OCI-LY1 (cell line): ENCODE measurements around the gene CAMTA1.

ENCODE experiments used
- EZH2 ChIP-seq: fragments of 200-600 bp; sonication (generic), shearing (Covaris generic); IDR thresholded peaks from 2 replicates; pipeline ENCODE4 v1.8.0; 2017; ENCODE audit warnings: borderline replicate concordance, mixed run types, mild to moderate bottlenecking, antibody characterized with exemption, low read length, moderate library complexity, mixed read lengths
- TF ChIP-seq, protein P1 (sequence below): fragments of 200-600 bp; sonication (generic), shearing (Covaris generic); IDR thresholded peaks from 2 replicates; pipeline ENCODE4 v1.5.1; 2017; ENCODE audit warnings: mild to moderate bottlenecking, antibody characterized with exemption, low read length, moderate library complexity, mixed read lengths

DNA sequence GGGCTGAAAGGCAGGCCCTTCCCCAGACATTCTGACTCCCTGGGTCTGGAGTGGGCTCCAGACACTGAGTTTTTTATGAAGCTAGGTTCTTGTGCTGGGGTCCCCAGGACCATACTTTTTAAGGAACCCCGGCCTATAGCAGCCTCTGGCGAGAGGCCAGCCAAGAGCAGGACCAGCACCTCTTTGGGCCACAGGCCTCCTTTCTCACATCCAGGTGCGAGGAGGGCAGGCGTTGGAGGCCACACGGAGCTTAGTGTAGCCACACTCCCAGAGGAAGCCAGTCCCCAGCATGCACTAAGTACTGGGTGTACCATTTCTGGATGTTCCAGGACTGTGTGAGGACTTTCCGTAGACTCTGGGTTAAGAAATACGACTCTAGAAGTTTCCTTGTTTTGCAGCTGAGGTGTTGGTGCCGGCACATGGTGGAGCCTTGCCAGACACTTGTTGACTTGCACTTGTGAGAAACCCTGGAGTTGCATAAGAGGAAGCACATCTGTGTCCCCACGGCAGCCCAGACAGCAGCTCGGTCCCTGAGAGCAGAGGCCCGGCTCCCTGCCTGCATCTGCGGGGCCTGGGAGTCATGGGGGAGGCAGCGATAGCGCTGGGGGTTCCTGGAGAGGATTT is 863.6 kb downstream of the CAMTA1 start:
- TF ChIP-seq, protein P1, sequence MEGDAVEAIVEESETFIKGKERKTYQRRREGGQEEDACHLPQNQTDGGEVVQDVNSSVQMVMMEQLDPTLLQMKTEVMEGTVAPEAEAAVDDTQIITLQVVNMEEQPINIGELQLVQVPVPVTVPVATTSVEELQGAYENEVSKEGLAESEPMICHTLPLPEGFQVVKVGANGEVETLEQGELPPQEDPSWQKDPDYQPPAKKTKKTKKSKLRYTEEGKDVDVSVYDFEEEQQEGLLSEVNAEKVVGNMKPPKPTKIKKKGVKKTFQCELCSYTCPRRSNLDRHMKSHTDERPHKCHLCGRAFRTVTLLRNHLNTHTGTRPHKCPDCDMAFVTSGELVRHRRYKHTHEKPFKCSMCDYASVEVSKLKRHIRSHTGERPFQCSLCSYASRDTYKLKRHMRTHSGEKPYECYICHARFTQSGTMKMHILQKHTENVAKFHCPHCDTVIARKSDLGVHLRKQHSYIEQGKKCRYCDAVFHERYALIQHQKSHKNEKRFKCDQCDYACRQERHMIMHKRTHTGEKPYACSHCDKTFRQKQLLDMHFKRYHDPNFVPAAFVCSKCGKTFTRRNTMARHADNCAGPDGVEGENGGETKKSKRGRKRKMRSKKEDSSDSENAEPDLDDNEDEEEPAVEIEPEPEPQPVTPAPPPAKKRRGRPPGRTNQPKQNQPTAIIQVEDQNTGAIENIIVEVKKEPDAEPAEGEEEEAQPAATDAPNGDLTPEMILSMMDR: no peak
- no peak for TF ChIP-seq EZH2
